Activated CD4-positive, CD25-positive, alpha-beta regulatory T cell treated with anti-CD3 and anti-CD28 coated beads, Interleukin-2, amount 50 U/mL, for 24 hours (primary cell): ENCODE measurements around the gene SAMD4B.

Experiments used
- ATAC-seq, 2 donors: fragments of 150-1000 bp; cut with Tn5 transposase; one replicate each; pipeline ENCODE4 v1.10.0; 2021; ENCODE audit warnings: mild to moderate bottlenecking in 1 of 2, moderate library complexity in 1 of 2

SAMD4B gene

GRCh38 chr19:39410017-39410830 lies 68.0 kb downstream of the SAMD4B start:
- peak in 1 of 2 donors; percentile 6 for ATAC-seq

DNA sequence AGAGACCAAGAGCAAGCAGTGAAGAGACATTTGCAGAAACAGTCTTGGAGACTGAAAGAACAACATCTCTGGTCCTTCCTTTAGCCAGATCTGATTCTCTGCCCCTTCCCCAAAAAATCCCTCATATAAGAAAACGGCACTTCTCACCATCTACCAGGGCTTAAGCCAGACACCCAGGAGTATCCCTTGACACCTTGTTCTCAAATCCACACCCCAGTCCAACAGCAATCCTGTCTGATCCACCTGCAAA lies 68.5 kb downstream of the SAMD4B start:
- ATAC-seq, result no peak

DNA sequence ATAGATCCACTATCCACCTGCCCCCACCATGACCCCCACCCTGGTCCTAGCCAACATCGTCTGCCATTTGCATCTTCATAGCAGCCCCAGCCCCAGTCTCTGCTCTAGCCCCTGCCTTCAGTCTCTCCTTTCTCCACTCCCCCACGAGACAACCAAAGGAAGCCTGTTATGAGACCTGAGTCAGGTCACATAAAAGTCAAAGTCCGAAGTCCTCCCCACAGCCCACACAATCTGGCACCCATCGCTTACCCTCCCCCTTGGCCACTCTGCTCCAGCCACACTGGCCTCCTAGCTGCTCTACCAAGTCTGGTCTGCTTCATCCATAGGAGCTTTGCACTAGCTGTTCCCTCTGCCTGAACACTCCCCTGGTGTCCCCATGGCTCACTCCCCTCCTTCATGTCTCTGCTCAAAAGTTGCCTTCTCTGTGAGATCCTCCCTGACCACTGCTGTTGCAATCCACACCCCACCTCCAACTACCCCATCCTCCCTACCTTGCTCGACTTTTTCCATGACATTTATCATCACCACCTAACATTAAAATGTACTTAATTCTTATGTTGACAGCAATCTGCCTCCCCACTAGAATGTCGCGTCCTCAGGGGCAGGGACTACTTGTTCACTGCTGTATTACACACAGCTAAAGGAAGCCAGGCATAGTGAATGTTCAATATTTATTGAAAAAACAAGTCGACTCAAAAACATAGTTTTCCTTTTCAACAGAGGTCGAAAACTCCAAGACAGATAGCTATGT lies 69.0 kb downstream of the SAMD4B start:
- ATAC-seq, result no peak

DNA sequence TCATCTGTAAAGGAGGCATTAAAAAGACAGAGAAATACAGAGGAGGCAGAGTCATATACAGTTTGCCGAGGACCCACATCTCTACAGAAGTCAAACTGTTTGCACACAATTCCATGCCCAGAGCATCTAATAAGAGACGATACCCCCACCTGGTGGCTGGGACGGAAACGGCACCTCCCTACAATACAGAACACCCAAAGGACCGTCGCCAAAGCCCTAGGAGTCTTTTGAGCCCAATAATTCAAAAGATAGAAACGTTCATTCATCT lies 69.5 kb downstream of the SAMD4B start:
- peak; percentile 54 to 56 for ATAC-seq

DNA sequence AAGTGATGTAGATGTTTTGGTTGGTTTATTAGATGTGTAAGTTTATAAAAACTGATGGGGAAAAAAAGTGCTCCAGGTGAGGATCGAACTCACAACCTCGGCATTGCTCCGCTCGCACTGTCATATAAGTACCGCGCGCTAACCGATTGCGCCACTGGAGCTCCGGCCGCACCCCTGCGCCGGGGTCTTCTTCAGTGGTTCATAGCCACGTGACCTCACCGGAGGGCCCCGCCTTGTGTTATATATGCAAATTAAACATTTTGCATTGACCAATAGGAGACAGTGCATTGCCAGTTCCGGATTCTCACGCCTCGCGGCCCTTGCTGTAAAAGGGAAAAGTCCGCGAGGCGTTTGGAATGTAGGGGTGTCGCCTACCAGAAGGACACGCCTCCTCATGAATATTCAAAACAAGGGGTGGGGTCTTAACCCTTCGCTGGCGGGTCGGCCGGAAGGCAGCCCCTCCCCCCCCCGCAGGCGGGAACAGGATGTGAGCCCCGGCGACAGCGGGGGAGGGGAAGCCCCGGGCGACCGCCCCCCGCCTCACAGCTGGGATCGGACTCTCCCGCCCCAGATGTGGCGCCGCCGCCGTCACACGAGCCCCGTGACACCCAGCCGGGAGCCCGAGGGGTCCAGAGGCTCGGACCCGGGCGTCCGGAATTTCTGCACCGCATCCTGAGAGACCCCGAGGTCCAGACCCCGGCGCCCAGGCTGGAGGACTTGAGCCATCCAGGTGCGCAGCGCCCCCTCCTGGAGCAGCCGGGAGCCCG lies 70.1 kb downstream of the SAMD4B start, which contains the start of gene PLEKHG2:
PLEKHG2 (plus strand) TSS at position 570 of the 767 bp plus-strand sequence. CDS start 1,418 bp downstream, outside the sequence.
- peak; percentile 76 to 79 for ATAC-seq

DNA sequence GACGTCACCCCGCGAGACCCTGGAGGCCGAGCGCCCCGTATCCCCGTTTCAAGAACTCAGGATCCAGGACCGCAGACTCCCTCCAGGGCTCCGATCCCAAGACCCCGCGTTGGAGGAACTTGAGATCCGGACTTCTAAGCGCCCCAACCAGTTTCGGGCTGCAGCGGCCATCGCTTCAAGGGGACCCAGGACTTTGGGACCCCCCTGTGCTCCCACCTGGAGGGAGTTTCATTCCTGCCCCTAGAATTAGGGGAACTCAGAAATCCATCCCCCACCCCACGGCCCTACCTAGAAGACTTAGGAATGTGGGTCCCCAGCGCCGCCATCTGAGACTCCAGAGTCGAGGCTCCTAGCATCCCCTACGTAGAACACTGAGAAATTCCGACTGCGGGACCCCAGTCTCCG lies 70.6 kb downstream of the SAMD4B start:
- ATAC-seq, result no peak

DNA sequence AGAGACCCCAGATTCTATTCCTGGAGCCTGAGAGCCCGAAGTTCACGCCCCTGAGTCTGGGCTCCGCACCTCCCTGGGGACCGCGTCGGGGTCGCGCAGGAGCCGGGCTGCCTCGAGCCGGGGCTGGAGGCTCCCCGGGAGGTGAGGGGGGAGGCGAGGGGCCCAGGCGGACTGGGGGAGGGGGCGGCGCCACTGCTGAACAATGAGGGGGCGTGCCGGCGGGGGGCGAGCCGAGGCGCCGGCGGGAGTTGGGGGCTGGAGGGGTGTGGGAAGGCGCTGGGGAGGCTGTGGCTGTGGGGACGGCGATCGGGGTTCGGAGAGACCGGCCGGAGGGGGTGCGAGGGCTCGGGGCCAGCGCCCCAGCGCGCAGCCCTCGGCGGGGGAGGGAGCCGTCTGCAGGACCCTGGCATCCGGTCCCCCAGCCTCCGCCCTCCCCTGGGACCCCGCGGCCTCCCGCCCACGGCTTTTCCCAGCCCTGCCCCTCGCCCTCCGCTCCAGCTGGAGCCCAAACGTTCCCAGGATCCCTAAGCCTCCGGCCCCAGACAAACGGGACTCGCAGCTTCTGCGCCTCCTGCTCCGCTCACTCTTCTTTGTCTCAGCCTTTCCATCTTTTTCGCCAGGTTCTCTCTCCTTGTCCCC lies 71.2 kb downstream of the SAMD4B start:
- no peak for ATAC-seq

GRCh38 chr19:39413911-39414608 lies 71.8 kb downstream of the SAMD4B start:
- ATAC-seq, result no peak

- ATAC-seq, result no peak
Measured at GRCh38 chr19:39415111-39416046, 73.2 kb downstream of the SAMD4B start.

DNA sequence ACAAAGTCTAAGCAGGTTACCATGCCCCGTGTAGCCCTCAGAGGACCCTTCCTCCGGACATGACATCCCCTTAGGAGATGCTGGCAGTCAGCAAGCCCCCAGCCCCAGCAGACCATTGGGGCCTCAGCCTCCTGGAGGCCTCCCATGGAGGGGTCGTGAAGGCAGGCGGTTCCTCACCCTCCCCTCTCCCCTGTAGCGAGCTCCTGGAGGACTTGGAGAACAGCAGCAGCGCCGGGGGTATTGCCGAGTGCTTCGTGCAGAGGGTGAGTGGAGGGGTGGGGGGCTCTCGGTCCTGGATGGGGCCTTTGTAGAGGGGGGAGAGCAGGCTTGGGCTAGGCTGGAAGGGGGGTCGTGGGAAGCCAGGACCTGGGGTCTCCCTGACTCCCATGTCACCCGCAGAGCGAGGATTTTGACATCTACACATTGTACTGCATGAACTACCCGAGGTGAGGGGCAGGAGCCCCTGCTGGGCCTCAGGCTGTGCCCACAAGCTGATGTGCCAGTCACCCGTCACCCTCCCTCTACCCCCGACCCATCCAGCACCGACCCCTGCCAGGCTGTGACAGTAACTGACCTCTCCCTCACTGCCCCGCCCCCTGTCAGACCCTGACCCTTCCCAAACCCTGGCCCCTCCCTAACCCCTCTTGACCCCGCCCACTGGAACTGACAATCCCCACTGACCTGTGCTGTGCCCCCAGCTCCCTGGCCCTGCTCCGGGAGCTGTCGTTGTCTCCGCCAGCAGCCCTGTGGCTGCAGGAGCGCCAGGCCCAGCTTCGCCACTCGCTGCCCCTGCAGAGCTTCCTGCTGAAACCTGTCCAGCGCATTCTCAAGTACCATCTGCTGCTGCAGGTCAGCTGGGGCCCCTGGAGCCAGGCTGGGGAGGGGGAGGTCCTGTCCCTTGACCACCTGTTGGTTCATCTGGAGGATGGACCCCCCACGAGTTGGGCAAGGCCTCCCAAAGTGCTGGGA lies 74.2 kb downstream of the SAMD4B start:
- no peak for ATAC-seq

GRCh38 chr19:39417463-39418181 lies 75.4 kb downstream of the SAMD4B start:
- no peak for ATAC-seq

- ATAC-seq, result no peak
Measured at GRCh38 chr19:39419003-39419402, 76.8 kb downstream of the SAMD4B start.

DNA sequence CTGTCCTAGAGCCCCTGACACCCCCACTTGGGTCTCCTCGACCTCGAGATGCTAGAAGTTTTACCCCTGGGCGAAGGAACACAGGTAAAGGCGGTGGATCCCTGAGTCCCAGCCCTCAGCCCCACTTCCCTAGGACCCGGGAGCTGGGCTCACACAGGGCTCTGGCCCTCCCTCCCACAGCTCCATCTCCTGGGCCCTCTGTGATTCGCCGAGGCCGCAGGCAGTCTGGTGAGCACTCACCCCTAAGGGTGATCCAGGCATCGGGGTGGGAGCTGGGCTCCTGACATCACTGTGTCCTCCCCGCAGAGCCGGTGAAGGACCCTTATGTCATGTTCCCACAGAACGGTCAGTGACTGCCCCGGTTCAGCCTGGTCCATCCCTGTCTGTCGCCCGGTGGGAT lies 78.5 kb downstream of the SAMD4B start:
- no peak for ATAC-seq

DNA sequence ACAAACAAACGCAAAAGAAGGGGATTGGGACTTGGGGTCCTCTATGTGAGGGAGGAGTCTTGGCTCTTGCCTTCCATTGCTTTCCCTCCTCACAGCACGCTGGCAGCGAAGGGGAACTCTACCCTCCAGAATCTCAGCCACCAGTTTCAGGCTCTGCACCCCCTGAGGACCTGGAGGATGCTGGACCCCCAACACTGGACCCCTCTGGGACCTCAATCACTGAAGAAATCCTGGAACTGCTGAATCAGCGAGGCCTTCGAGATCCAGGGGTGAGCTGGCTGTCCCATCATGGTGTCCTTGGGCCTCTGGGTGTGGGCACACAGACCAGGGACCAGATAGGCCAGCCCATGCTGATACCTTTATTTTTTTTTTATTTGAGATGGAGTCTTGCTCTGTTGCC lies 79.8 kb downstream of the SAMD4B start:
- no peak for ATAC-seq

GRCh38 chr19:39423258-39424086 lies 81.3 kb downstream of the SAMD4B start:
- no peak for ATAC-seq

DNA sequence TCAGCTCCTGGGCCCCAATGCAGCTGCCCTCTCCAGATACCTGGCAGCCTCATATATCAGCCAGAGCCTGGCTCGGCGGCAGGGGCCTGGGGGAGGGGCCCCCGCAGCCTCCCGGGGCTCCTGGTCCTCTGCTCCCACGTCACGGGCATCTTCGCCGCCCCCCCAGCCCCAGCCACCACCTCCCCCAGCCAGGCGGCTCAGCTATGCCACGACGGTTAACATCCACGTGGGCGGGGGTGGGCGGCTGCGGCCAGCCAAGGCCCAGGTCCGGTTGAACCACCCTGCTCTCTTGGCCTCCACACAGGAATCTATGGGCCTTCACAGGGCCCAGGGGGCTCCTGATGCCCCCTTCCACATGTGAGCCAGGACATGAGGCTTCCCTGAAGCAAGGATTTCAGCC lies 82.7 kb downstream of the SAMD4B start:
- ATAC-seq, result no peak

- ATAC-seq, result no peak
Measured at GRCh38 chr19:39425744-39426143, 83.5 kb downstream of the SAMD4B start.

- ATAC-seq, result no peak
Measured at GRCh38 chr19:39426170-39426569, 83.9 kb downstream of the SAMD4B start.

DNA sequence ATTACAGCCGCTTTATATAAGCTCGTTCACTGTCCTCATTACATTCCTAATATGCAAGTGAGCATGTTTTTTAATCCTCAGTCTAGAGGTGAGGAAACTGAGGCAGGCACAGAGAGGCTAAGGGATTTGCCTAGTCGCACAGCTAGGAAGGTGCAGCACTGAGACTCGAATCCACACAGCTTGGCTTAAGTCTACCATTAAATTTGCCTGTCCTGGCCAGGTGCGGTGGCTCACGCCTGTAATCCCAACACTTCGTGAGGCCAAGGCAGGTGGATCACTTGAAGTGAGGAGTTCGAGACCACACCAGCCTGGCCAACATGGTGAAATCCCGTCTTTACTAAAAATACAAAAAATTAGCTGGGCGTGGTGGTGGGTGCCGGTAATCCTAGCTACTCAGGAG lies 85.5 kb downstream of the SAMD4B start:
- no peak for ATAC-seq
